ENCODE results near the gene ENTPD3. TPM values are rescaled to one million over a fixed set of nuclear protein-coding genes. Genes with fewer than 3 reads are reported as not detected.

The ENTPD3 gene
- total RNA-seq = not detected

GRCh38 chr3:40387001-40387894, at the start of gene ENTPD3:
TSS of gene ENTPD3 (plus strand) at chr3:40387184. CDS start at chr3:40388058, 874 bp downstream.
- Mint-ChIP-seq H3K27me3 (peaks cover 16 to 31% of the 10 kb centered on the region in 2 donors), H3K36me3 (no peaks in the 10 kb centered on the region), H3K4me1 (ENCODE audit: low read depth in 2 of 2) (peaks cover 0 to 4% of the 10 kb centered on the region in 2 donors), H3K27ac (no peak within 1 kb of the TSS), H3K4me3 (peak within 1 kb of the TSS; percentile 47), H3K9me3 (no peaks in the 10 kb centered on the region)
- DNase-seq (ENCODE audit: low spot score) (no peak), ATAC-seq (peak; percentile 74 to 83)

DNA sequence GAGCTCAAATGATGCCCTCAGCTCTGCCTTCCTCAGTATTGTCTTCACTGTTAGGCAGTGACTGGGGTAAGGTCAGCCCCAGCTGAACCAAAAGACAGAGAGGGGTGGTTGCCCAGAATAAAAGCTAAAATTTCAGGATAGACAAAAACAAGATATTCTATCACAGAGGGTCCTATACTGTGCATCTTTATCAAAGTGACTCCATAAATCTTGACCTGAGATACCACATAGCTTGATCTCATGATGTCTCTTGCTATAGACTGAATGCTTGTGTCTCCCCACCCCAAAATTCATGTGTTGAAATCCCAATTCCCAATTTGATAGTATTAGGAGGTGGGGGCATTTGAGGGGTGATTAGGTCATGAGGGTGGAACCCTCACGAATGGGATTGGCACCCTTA, 47.1 kb upstream of the ENTPD3 start:
- Mint-ChIP-seq H3K4me3 (no peak overlapping the region), H3K27ac (no peak overlapping the region), H3K4me1 (ENCODE audit: low read depth in 2 of 2) (peaks cover 0 to 18% of the 10 kb centered on the region in 2 donors), H3K27me3 (peaks cover 2 to 7% of the 10 kb centered on the region in 2 donors), H3K36me3 (no peaks in the 10 kb centered on the region), H3K9me3 (no peaks in the 10 kb centered on the region)
- DNase-seq (ENCODE audit: low spot score) (no peak), ATAC-seq (no peak)

- no peak overlapping the region for H3K27ac Mint-ChIP-seq
- DNase-seq (ENCODE audit: low spot score) (no peak), ATAC-seq (no peak)
Observed at GRCh38 chr3:40340541-40341170, 46.3 kb upstream of the ENTPD3 start.

DNA sequence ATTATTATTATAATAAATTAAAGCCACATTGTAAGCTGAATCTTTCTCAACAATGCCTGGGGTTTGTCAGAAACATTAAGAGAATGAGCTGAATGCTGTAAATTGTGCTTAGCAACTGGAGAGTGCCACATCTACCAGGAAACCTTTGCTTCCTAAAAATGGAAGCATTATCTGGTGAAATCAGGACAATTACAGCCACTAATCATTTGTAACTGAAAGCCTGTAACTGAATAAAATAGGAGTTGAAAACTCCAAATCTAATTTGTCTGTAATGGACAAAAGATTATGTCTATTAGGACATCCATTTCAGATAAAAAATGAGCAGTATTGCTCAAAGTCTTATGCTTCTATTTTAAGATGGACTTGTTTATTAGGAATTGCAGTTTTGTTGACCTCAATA, 45.3 kb upstream of the ENTPD3 start:
- H3K27me3 Mint-ChIP-seq = peaks cover 2 to 7% of the 10 kb centered on the region in 2 donors
- H3K4me1 Mint-ChIP-seq (ENCODE audit: low read depth in 2 of 2) = peaks cover 0 to 15% of the 10 kb centered on the region in 2 donors
- no peak for DNase-seq (ENCODE audit: low spot score)
- no peaks in the 10 kb centered on the region for H3K36me3 Mint-ChIP-seq
- no peak overlapping the region for H3K27ac Mint-ChIP-seq
- H3K4me3 Mint-ChIP-seq = no peak overlapping the region
- H3K9me3 Mint-ChIP-seq = no peaks in the 10 kb centered on the region
- no peak for ATAC-seq

More at GRCh38 chr3:40340541-40341170, 46.3 kb upstream of the ENTPD3 start:
- H3K36me3 Mint-ChIP-seq = no peaks in the 10 kb centered on the region
- H3K4me1 Mint-ChIP-seq (ENCODE audit: low read depth in 2 of 2) = peaks cover 0 to 18% of the 10 kb centered on the region in 2 donors
- H3K9me3 Mint-ChIP-seq = no peaks in the 10 kb centered on the region
- no peak overlapping the region for H3K4me3 Mint-ChIP-seq
- H3K27me3 Mint-ChIP-seq = peaks cover 2 to 7% of the 10 kb centered on the region in 2 donors

GRCh38 chr3:40350529-40350928, 36.5 kb upstream of the ENTPD3 start:
- no peaks in the 10 kb centered on the region for H3K4me1 Mint-ChIP-seq (ENCODE audit: low read depth in 2 of 2)
- no peak for DNase-seq (ENCODE audit: low spot score)
- no peak overlapping the region for H3K4me3 Mint-ChIP-seq
- no peak overlapping the region for H3K27ac Mint-ChIP-seq
- H3K36me3 Mint-ChIP-seq = peaks cover 8% of the 10 kb centered on the region
- H3K9me3 Mint-ChIP-seq = no peaks in the 10 kb centered on the region
- peaks cover 14 to 29% of the 10 kb centered on the region in 2 donors for H3K27me3 Mint-ChIP-seq
- no peak for ATAC-seq

GRCh38 chr3:40355410-40355809, 31.6 kb upstream of the ENTPD3 start:
- peaks cover 8% of the 10 kb centered on the region for H3K36me3 Mint-ChIP-seq
- no peak overlapping the region for H3K27ac Mint-ChIP-seq
- peaks cover 21 to 29% of the 10 kb centered on the region in 2 donors for H3K27me3 Mint-ChIP-seq
- no peak for DNase-seq (ENCODE audit: low spot score)
- H3K4me3 Mint-ChIP-seq = no peak overlapping the region
- H3K9me3 Mint-ChIP-seq = no peaks in the 10 kb centered on the region
- no peak for ATAC-seq
- H3K4me1 Mint-ChIP-seq (ENCODE audit: low read depth in 2 of 2) = no peaks in the 10 kb centered on the region

GRCh38 chr3:40358454-40358853, 28.5 kb upstream of the ENTPD3 start:
- DNase-seq (ENCODE audit: low spot score) = no peak
- Mint-ChIP-seq H3K27me3 (peaks cover 19 to 24% of the 10 kb centered on the region in 2 donors), H3K4me3 (no peak overlapping the region), H3K9me3 (no peaks in the 10 kb centered on the region), H3K4me1 (ENCODE audit: low read depth in 2 of 2) (no peaks in the 10 kb centered on the region), H3K27ac (no peak overlapping the region), H3K36me3 (no peaks in the 10 kb centered on the region)
- no peak for ATAC-seq

DNA sequence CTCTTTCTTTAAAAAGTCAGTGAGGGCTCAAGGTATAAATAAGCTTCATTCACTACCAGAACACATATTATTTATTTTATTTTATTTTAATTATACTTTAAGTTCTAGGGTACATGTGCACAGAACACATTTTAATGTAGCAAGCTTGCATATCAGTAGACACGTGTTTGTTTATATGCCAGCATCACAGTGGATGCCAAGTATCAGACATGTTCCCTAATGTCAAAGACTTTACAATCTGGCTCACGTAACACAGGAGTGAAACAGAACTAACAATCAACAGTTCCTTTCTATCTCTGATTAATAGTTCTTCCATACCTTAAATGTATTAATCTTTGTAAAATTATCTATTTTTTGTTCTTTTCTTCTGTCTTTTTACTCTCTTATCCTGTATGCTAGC, 23.3 kb upstream of the ENTPD3 start:
- H3K36me3 Mint-ChIP-seq = no peaks in the 10 kb centered on the region
- H3K27me3 Mint-ChIP-seq = peaks cover 15 to 34% of the 10 kb centered on the region in 2 donors
- no peak for DNase-seq (ENCODE audit: low spot score)
- H3K27ac Mint-ChIP-seq = no peak overlapping the region
- ATAC-seq = no peak
- no peak overlapping the region for H3K4me3 Mint-ChIP-seq
- no peaks in the 10 kb centered on the region for H3K9me3 Mint-ChIP-seq
- no peaks in the 10 kb centered on the region for H3K4me1 Mint-ChIP-seq (ENCODE audit: low read depth in 2 of 2)

DNA sequence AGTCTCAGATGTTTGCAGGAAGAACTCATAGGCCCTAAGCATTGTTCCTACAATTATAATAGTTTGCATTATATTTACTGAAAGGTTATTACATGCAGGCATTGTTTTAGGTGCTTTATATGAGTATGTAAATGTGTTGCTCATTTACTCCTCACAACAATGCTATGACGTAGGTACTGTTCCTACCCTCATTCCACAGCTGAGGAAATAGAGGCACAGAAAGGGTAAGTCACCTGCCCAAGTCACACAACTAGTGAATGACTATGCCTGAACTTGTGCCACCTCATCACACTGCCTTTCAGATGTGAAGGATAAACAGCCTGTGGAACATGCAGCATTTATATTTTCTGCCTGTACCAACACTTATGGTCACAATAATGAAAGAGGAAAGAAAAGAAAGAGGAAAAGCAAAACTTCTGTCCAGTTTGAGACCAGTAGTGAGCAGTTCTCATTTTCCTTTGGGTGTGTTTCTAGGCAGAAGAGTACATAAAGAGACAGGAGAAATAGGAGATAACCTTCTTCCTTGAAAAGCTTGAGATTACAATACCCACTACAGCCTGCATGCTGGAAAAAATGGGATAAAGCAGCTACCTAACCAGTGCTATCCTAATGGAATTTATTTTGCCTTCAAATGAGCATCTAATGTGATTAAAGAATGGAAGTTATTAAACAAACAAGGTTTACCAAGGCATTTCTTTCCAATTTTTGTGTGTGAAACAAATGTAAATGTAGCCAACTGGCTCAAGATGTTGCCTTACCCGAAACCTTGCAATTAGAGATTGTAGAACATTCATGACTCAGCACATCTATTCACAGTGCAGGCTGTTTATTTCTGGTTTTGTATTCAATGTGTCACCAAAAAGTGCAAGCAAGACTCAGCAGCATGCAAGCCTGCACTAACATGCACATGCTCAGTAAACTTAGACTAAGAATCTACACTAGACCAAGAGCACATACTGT, 20.5 kb upstream of the ENTPD3 start:
- H3K36me3 Mint-ChIP-seq = no peaks in the 10 kb centered on the region
- H3K27me3 Mint-ChIP-seq = peaks cover 27 to 53% of the 10 kb centered on the region in 2 donors
- no peak for ATAC-seq
- no peaks in the 10 kb centered on the region for H3K4me1 Mint-ChIP-seq (ENCODE audit: low read depth in 2 of 2)
- DNase-seq (ENCODE audit: low spot score) = no peak
- no peak overlapping the region for H3K27ac Mint-ChIP-seq
- no peak overlapping the region for H3K4me3 Mint-ChIP-seq
- H3K9me3 Mint-ChIP-seq = no peaks in the 10 kb centered on the region

GRCh38 chr3:40369716-40370115, 17.3 kb upstream of the ENTPD3 start:
- Mint-ChIP-seq H3K27me3 (peaks cover 23 to 51% of the 10 kb centered on the region in 2 donors), H3K4me1 (ENCODE audit: low read depth in 2 of 2) (no peaks in the 10 kb centered on the region), H3K9me3 (no peaks in the 10 kb centered on the region), H3K4me3 (no peak overlapping the region), H3K36me3 (no peaks in the 10 kb centered on the region), H3K27ac (no peak overlapping the region)
- ATAC-seq = no peak
- no peak for DNase-seq (ENCODE audit: low spot score)

GRCh38 chr3:40377822-40378221, 9.2 kb upstream of the ENTPD3 start:
- no peak for DNase-seq (ENCODE audit: low spot score)
- H3K9me3 Mint-ChIP-seq = no peaks in the 10 kb centered on the region
- H3K4me1 Mint-ChIP-seq (ENCODE audit: low read depth in 2 of 2) = no peaks in the 10 kb centered on the region
- no peak overlapping the region for H3K27ac Mint-ChIP-seq
- H3K36me3 Mint-ChIP-seq = peaks cover 6% of the 10 kb centered on the region
- no peak for ATAC-seq
- peaks cover 5 to 13% of the 10 kb centered on the region in 2 donors for H3K27me3 Mint-ChIP-seq
- H3K4me3 Mint-ChIP-seq = no peak overlapping the region

GRCh38 chr3:40379674-40380306, 7.2 kb upstream of the ENTPD3 start:
- DNase-seq (ENCODE audit: low spot score) = no peak
- H3K4me3 Mint-ChIP-seq = no peak overlapping the region
- no peaks in the 10 kb centered on the region for H3K4me1 Mint-ChIP-seq (ENCODE audit: low read depth in 2 of 2)
- peaks cover 5 to 22% of the 10 kb centered on the region in 2 donors for H3K27me3 Mint-ChIP-seq
- peaks cover 6% of the 10 kb centered on the region for H3K36me3 Mint-ChIP-seq
- no peak overlapping the region for H3K27ac Mint-ChIP-seq
- no peaks in the 10 kb centered on the region for H3K9me3 Mint-ChIP-seq
- ATAC-seq = peak in 1 of 2 donors; percentile 71
